SK-N-SH treated with all-trans-retinoic acid at 6 μM for 48 hours (cell line): ENCODE data around the gene C1QC.
"Not testable (repeated sequence)": the region's sequence is repeated elsewhere in the genome, so short reads cannot be mapped to it uniquely, and the experiment has no call there.

Source experiments
- ATAC-seq: fragments of 200-7000 bp; cut with Tn5 transposase; 3 replicates; pipeline ENCODE4 v1.9.1; 2020; ENCODE audit warnings: mild to moderate bottlenecking, moderate library complexity
- ARNTL ChIP-seq: fragments of 450-650 bp; formaldehyde crosslinking; IDR thresholded peaks from 2 replicates; pipeline ENCODE4 v1.5.0; 2020; ENCODE audit warnings: low read depth, mild to moderate bottlenecking, moderate library complexity, borderline replicate concordance
- BACH2 ChIP-seq: fragments of 250-450 bp; sonication (Bioruptor Pico); IDR thresholded peaks from 2 replicates; pipeline ENCODE4 v1.9.0; 2021; ENCODE audit warnings: mild to moderate bottlenecking, borderline replicate concordance
- ESRRG ChIP-seq: fragments of 250-450 bp; sonication (Bioruptor Pico); IDR thresholded peaks from 2 replicates; pipeline ENCODE4 v1.6.1; 2021; ENCODE audit warnings: mild to moderate bottlenecking
- GLIS3 ChIP-seq: fragments of 250-450 bp; sonication (Bioruptor Pico); IDR thresholded peaks from 2 replicates; pipeline ENCODE4 v1.5.0; 2020; ENCODE audit warnings: mild to moderate bottlenecking, moderate library complexity
- ISL1 ChIP-seq: fragments of 250-450 bp; sonication (Bioruptor Pico); IDR thresholded peaks from 2 replicates; pipeline ENCODE4 v2.1.2; 2022; ENCODE audit warnings: mild to moderate bottlenecking, moderate library complexity
- OSR1 ChIP-seq: fragments of 250-450 bp; sonication (Bioruptor Pico); IDR thresholded peaks from 2 replicates; pipeline ENCODE4 v1.8.0; 2022; ENCODE audit warnings: moderate library complexity, mild to moderate bottlenecking, inconsistent platforms
- RARB ChIP-seq: fragments of 250-450 bp; sonication (Bioruptor Pico); IDR thresholded peaks from 2 replicates; pipeline ENCODE4 v1.8.0; 2021; ENCODE audit warnings: mild to moderate bottlenecking, moderate library complexity
- SNAI2 ChIP-seq: fragments of 250-450 bp; sonication (Bioruptor Pico); IDR thresholded peaks from 2 replicates; pipeline ENCODE4 v1.5.0; 2020; ENCODE audit warnings: mild to moderate bottlenecking, moderate library complexity
- TOX ChIP-seq: fragments of 250-450 bp; sonication (Bioruptor Pico); IDR thresholded peaks from 2 replicates; pipeline ENCODE4 v1.8.0; 2021; ENCODE audit warnings: mild to moderate bottlenecking, moderate library complexity, borderline replicate concordance
- ZFP30 ChIP-seq: fragments of 450-650 bp; formaldehyde crosslinking; IDR thresholded peaks from 2 replicates; pipeline ENCODE4 v1.5.0; 2022; ENCODE audit warnings: mild to moderate bottlenecking, moderate library complexity
- ZNF565 ChIP-seq: fragments of 450-650 bp; formaldehyde crosslinking; conservative IDR thresholded peaks from 2 replicates; pipeline ENCODE4 v1.5.0; 2020; ENCODE audit warnings: low read depth, mild to moderate bottlenecking, moderate library complexity
- ZNF70 ChIP-seq: fragments of 450-650 bp; formaldehyde crosslinking; IDR thresholded peaks from 2 replicates; pipeline ENCODE4 v1.5.0; 2020; ENCODE audit warnings: mild to moderate bottlenecking, moderate library complexity
- ZNF8 ChIP-seq: fragments of 450-650 bp; formaldehyde crosslinking; IDR thresholded peaks from 2 replicates; pipeline ENCODE4 v1.5.0; 2020; ENCODE audit warnings: mild to moderate bottlenecking, moderate library complexity
- TF ChIP-seq, protein P1 (sequence below): fragments of 250-450 bp; sonication (Bioruptor Pico); IDR thresholded peaks from 2 replicates; pipeline ENCODE4 v1.5.0; 2020; ENCODE audit warnings: mild to moderate bottlenecking, moderate library complexity
- TF ChIP-seq, protein P2 (sequence below): fragments of 250-450 bp; sonication (Bioruptor Pico); IDR thresholded peaks from 2 replicates; pipeline ENCODE4 v1.8.0; 2021; ENCODE audit warnings: low read depth, mild to moderate bottlenecking, moderate library complexity, borderline replicate concordance
- TF ChIP-seq, protein P3 (sequence below): fragments of 250-450 bp; sonication (Bioruptor Pico); IDR thresholded peaks from 2 replicates; pipeline ENCODE4 v1.8.0; 2020; ENCODE audit warnings: mild to moderate bottlenecking, moderate library complexity, borderline replicate concordance
- TF ChIP-seq, protein P4 (sequence below): fragments of 250-450 bp; sonication (Bioruptor Pico); IDR thresholded peaks from 2 replicates; pipeline ENCODE4 v1.5.1; 2020; ENCODE audit warnings: low read depth, mild to moderate bottlenecking, moderate library complexity

C1QC gene

DNA sequence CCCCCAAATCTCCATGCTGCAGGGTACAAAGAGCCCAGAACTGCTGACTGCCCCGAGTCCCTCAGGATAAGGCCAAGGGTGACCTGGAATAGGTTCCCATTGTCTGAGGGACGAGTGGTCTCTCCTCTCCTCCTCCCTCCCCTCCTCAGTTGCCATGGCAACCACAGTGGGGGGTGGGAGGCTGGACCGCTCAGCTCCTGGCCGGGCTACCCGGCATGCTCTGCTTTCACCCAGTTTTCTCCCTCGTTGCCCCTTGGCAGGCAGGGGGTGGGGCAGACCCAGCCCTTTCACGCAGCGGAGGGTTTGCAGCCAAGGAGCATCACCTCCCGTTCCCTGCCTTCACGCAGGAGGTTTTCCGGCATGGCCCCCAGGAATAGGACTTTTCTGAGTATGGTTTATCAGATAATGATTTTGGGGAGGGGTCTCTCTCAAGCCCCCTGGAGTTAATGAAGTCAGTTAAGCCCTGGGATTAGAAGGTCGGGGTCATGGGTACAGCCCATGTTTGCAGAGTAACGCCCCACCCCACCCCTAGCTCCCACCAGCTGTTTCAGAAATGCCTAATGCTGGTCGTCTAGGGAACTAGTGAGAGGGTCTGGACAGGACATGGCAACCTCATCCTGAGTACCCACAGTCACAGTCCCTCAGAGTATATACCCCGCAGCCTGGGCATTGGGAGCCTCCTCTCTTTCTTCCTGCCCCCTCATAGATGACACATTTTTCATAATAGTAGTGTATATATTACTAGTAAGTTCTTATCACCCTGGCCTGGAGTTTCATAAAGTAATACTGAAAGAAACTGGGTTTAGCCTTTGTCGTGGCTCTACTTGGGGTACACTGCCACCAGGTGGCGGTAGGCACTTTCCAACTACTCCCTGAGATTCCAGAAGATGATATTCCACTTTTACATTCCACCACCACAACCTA, 30.3 kb downstream of the C1QC start:
- ATAC-seq = peak; percentile 90
- TF ChIP-seq TOX (CRISPR knock-in tag) = no peak
- TF ChIP-seq OSR1 (CRISPR knock-in tag) = no peak
- TF ChIP-seq, all 23 proteins: peak for 0

DNA sequence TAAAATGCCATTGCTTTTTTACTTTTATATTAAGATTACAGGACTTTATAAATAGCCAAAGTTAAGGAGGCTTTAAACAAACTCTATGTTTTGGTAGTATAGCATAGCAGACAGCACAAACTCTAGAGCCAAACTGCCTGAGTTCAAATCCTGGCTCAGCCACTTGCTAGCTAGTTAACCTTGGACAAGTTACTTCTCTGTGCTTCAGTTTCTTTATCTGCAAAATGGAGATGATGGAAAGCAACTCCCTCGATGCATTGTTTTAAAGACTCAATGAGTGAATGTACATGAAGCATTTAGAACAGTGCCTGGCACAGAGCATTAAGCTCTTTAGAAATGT, 30.9 kb downstream of the C1QC start:
- TF ChIP-seq GLIS3 (CRISPR knock-in tag) (0 out of 2 replicates have a peak, but pooled peaks have one; percentile 25), SNAI2 (no peak)
- ATAC-seq = peak; percentile 17

DNA sequence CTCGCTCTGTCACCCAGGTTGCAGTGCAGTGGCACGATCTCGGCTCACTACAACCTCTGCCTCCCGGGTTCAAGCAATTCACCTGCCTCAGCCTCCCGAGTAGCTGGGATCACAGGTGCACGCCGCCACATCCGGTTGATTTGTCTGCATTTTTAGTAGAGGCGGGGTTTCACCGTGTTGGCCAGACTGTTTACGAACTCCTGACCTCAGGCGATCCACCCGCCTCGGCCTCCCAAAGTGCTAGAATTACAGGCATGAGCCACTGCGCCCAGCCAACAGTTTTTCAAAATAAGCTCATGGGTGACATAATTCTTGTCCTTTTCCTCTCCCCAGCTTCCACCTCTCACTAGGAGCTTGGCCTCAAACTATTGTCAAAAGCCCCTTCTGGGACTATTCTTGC, 32.7 kb downstream of the C1QC start:
- ATAC-seq = not testable (repeated sequence)

DNA sequence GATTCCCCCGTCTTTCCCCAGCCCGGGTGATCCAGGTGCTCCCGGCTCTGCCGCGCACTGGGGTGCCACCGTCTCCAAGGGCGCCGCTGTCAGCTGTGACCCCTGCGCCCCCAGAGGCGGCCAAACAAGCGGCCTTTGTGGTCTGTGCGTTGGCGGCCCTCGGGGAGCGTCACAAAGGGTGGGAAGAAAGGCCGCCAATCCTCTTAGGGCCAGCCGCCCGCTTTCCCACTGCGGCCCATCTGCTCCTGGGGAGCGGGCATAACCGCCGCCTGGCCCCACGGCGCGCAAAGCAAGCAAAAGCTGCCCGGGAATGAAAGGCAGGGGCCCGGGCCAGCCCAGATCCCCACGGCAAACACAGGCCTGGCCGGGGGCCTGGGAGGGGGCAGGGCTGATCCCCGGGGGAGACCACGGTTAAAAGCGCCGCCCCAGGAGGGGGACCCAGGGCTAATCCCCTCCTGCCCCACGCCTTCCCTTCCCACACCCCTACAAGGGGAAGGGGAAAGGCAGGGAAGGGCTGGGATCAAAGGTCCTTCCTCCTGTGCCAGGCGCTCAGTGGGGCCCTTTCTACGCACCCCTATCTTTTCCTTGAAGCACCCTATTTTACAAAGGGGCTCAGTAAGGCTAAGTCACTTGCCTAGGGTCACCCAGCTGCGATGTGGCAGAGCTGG, 33.6 kb downstream of the C1QC start:
- no peak for ATAC-seq

DNA sequence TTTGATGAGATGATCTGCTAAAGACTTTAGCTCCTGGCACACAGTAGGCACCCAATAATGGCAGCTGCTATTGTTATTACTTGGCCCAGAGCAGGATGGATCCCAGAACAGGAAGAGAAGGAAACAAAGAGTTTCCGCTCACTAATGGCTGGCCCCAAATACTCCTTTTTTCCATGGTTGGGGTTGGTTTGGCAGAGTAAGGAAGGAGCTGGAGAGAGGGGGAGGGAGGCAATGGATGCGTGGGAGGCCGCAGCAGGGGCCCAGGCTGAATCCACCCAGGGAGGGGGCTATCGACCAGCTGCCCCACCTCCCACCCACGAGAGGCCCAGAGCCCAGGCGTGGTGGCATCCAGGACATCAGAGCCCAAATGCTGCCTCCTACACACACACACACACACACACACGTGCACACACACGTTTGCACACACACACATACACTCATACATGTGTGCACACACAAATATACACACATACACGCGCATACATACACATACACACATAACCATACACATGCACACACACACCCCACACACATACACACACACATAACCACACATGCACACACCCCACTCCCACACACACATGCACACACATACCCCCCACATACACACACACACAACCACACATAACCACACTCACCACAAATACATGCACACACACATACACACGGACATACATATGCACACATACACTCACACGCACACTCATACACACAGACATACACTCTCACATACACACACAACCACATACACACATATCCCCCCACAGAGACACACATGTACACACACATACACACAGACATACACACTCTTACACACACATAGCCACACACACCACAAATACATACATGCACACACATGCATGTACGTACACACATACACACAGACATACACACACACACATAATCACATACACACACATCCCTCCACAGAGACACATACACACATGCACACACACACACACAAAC, 34.8 kb downstream of the C1QC start:
- no peak for ATAC-seq
- no peak for TF ChIP-seq OSR1 (CRISPR knock-in tag)
- TF ChIP-seq ZFP30 (CRISPR knock-in tag) = no peak
- TF ChIP-seq ZNF70 (CRISPR knock-in tag) = no peak
- no peak for TF ChIP-seq TOX (CRISPR knock-in tag)
- TF ChIP-seq, protein P1, sequence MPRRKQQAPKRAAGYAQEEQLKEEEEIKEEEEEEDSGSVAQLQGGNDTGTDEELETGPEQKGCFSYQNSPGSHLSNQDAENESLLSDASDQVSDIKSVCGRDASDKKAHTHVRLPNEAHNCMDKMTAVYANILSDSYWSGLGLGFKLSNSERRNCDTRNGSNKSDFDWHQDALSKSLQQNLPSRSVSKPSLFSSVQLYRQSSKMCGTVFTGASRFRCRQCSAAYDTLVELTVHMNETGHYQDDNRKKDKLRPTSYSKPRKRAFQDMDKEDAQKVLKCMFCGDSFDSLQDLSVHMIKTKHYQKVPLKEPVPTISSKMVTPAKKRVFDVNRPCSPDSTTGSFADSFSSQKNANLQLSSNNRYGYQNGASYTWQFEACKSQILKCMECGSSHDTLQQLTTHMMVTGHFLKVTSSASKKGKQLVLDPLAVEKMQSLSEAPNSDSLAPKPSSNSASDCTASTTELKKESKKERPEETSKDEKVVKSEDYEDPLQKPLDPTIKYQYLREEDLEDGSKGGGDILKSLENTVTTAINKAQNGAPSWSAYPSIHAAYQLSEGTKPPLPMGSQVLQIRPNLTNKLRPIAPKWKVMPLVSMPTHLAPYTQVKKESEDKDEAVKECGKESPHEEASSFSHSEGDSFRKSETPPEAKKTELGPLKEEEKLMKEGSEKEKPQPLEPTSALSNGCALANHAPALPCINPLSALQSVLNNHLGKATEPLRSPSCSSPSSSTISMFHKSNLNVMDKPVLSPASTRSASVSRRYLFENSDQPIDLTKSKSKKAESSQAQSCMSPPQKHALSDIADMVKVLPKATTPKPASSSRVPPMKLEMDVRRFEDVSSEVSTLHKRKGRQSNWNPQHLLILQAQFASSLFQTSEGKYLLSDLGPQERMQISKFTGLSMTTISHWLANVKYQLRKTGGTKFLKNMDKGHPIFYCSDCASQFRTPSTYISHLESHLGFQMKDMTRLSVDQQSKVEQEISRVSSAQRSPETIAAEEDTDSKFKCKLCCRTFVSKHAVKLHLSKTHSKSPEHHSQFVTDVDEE = no peak
- TF ChIP-seq ESRRG = no peak
- TF ChIP-seq ZNF565 = no peak
- TF ChIP-seq GLIS3 (CRISPR knock-in tag) = no peak
- TF ChIP-seq, protein P2, sequence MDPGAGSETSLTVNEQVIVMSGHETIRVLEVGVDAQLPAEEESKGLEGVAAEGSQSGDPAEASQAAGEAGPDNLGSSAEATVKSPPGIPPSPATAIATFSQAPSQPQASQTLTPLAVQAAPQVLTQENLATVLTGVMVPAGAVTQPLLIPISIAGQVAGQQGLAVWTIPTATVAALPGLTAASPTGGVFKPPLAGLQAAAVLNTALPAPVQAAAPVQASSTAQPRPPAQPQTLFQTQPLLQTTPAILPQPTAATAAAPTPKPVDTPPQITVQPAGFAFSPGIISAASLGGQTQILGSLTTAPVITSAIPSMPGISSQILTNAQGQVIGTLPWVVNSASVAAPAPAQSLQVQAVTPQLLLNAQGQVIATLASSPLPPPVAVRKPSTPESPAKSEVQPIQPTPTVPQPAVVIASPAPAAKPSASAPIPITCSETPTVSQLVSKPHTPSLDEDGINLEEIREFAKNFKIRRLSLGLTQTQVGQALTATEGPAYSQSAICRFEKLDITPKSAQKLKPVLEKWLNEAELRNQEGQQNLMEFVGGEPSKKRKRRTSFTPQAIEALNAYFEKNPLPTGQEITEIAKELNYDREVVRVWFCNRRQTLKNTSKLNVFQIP (CRISPR knock-in tag) = no peak
- TF ChIP-seq RARB (CRISPR knock-in tag) = no peak
- TF ChIP-seq, protein P3, sequence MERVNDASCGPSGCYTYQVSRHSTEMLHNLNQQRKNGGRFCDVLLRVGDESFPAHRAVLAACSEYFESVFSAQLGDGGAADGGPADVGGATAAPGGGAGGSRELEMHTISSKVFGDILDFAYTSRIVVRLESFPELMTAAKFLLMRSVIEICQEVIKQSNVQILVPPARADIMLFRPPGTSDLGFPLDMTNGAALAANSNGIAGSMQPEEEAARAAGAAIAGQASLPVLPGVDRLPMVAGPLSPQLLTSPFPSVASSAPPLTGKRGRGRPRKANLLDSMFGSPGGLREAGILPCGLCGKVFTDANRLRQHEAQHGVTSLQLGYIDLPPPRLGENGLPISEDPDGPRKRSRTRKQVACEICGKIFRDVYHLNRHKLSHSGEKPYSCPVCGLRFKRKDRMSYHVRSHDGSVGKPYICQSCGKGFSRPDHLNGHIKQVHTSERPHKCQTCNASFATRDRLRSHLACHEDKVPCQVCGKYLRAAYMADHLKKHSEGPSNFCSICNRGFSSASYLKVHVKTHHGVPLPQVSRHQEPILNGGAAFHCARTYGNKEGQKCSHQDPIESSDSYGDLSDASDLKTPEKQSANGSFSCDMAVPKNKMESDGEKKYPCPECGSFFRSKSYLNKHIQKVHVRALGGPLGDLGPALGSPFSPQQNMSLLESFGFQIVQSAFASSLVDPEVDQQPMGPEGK (CRISPR knock-in tag) = no peak
- no peak for TF ChIP-seq ARNTL (CRISPR knock-in tag)
- no peak for TF ChIP-seq ZNF8 (CRISPR knock-in tag)
- no peak for TF ChIP-seq ISL1 (CRISPR knock-in tag)
- TF ChIP-seq, protein P4, sequence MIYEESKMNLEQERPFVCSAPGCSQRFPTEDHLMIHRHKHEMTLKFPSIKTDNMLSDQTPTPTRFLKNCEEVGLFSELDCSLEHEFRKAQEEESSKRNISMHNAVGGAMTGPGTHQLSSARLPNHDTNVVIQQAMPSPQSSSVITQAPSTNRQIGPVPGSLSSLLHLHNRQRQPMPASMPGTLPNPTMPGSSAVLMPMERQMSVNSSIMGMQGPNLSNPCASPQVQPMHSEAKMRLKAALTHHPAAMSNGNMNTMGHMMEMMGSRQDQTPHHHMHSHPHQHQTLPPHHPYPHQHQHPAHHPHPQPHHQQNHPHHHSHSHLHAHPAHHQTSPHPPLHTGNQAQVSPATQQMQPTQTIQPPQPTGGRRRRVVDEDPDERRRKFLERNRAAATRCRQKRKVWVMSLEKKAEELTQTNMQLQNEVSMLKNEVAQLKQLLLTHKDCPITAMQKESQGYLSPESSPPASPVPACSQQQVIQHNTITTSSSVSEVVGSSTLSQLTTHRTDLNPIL = no peak

More for the DNA sequence above, 33.6 kb downstream of the C1QC start:
- TF ChIP-seq GLIS3 (CRISPR knock-in tag) (no peak), ARNTL (CRISPR knock-in tag) (no peak), TOX (CRISPR knock-in tag) (no peak), ISL1 (CRISPR knock-in tag) (no peak), BACH2 (CRISPR knock-in tag) (no peak), RARB (CRISPR knock-in tag) (no peak)
- TF ChIP-seq, protein P2 (CRISPR knock-in tag) = no peak
- TF ChIP-seq, protein P4 = no peak
